ENCODE measurements around the gene LRRC23.

LRRC23 gene

GRCh38 chr12:6946033-6946919, 41.7 kb downstream of the LRRC23 start:
- DNase-seq: no peak

- no peak for DNase-seq
Observed at GRCh38 chr12:6946920-6947374, 42.3 kb downstream of the LRRC23 start.

GRCh38 chr12:6947615-6948014, 43.0 kb downstream of the LRRC23 start:
- no peak for DNase-seq

DNA sequence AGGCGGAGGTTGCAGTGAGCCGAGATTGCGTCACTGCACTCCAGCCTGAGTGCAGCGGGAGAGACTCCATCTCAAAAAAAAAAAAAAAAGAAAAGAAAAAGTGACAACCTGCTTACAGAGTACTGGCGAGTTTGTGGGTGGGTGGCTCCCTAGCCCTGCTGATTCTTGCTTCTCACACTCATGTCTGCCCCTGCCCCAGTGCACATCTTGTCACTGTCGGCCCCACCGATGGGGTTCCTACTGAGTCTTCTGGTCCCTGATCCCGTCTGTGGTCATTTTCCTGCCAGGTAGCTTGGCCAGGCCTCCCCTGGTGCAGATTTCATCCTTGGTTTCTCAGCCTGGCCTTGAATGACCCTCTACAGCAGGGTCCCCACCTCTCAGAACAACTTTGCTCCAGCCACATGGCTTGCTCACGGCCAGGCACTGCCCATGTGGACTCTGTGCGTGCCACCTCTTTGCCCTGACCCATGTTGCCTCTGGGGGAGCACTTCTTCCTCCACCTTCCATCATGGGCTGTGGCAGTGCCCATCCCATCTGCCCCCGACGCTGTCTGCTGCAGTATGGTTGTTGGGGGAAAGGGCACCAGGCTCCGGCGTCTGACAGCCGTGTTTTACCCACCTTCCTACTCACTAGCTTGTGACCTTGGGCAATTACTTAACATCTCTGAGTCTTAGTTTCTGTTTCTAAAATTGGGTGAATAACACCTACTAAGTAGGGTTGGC, 44.4 kb downstream of the LRRC23 start:
- no peak for DNase-seq

- DNase-seq: no peak
Observed at GRCh38 chr12:6950401-6950801, 45.8 kb downstream of the LRRC23 start.

DNA sequence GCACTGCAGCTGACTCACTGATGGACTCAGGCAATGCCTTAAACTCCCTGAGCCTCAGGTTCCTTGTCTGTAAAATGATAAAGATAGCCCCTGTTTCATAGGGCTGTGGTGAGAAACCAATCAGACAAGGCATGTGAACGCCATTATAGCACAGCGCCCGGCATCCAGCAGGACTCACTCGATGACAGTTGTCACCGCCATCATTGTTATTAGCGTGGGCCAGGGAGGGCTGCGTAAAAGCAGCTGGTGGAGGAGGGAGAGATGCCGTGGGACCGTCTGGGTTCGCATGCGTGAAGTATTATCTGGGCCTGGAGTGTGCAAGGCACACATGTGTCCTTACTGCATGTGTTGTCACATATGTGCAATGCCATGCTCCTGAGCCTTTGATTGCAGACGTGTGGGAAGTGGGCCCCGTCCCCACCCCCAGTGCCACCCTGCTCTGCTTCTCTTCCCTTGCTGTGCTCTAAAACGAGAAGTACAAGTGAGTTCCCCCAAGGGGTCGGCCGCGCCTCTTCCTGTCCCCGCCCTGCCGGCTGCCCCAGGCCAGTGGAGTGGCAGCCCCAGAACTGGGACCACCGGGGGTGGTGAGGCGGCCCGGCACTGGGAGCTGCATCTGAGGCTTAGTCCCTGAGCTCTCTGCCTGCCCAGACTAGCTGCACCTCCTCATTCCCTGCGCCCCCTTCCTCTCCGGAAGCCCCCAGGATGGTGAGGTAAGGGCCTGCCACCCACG, 46.4 kb downstream of the LRRC23 start, which contains the start of gene PTPN6:
Gene PTPN6, plus strand, starts transcription at position 546 of the 730 bp plus-strand sequence. Its CDS starts 157 bp downstream, at position 703.
- DNase-seq: no peak

DNA sequence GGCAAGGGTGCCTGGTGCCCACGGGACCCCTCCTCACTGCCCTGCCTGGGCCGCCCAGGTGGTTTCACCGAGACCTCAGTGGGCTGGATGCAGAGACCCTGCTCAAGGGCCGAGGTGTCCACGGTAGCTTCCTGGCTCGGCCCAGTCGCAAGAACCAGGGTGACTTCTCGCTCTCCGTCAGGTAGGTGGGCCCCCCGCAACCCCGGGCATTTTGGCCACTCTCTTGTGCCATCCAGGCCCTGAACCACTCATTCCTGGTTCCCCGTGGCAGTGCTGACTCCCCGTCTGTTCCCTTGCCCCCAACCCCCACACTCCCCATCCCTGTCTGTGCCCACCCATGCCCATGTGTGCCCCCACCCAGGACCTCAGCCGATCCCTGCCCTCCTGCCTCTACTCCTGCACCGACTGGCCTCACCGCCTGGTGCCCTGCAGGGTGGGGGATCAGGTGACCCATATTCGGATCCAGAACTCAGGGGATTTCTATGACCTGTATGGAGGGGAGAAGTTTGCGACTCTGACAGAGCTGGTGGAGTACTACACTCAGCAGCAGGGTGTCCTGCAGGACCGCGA, 47.0 kb downstream of the LRRC23 start:
- no peak for DNase-seq

GRCh38 chr12:6952121-6952862, 47.7 kb downstream of the LRRC23 start:
- DNase-seq: no peak

DNA sequence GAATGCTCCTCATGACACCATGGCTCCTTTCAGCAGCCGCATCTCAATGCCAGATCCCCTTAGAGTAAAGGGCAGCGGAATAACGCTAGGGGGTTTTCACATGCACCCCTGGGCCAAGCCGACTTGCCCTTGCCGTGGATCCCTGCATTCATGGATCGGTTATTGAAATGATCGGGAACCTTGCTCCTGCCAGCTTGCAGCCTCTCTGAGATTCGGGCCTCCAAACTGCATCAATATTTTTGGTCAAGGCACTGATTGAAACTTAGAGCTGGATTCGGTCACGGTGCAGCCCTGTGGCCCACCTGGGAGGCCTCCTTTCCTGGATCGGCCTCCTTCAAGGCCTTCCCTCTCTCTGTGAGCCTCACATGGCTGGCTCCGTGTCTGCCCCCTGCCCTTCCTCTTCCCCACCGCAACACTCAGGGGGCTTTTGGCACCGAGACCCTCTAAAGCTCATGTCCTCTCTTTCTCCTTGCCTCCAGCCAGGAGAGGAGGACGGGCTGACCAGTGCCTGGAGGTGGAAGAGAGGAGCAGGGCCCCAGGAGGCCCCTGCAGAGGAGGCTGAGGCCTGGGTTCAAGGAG, 48.3 kb downstream of the LRRC23 start:
- no peak for DNase-seq

DNA sequence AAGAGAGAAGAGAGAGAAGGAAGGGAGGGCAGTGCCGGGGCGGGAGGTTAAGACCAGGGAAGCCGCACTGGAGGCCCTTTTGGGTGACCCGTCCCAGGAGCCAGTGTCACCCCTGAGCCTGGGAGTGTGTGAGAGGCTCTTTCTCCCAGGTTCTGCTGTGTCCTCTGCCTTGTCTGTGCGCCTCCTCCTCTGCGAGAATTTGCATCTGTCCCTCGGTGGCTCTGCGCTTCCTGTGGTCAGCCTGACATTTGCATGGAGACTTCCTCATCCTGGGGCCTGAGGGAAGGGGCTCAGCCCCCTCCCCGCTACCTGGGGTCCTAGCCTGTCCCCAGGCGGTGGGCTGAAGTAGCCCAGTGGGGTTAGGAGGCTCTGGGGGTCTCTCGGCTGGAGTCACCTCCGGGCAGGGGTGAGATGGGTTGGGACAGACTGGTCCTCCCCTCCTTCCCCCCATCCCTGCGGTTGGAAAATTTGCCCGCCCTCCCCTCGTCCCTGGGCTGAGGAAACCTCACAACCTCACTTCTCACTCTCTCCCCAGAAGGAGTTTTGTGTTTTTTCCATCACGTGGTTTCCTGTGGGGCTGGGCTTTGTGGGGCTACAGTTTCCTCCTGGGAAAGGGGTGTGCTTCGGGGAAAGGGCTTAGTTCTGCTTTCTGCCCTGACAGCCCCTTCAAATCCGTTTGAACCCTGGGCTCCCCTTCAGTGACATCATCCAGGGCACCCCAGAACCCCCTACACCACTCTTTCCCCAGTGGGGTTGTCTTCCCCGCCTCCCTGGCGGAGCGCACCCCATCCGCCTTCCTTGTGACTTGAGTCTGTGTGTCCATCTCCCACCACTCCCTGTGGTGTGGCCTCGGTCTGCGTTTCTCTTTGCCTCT, 49.1 kb downstream of the LRRC23 start:
- DNase-seq: peak; percentile 71

DNA sequence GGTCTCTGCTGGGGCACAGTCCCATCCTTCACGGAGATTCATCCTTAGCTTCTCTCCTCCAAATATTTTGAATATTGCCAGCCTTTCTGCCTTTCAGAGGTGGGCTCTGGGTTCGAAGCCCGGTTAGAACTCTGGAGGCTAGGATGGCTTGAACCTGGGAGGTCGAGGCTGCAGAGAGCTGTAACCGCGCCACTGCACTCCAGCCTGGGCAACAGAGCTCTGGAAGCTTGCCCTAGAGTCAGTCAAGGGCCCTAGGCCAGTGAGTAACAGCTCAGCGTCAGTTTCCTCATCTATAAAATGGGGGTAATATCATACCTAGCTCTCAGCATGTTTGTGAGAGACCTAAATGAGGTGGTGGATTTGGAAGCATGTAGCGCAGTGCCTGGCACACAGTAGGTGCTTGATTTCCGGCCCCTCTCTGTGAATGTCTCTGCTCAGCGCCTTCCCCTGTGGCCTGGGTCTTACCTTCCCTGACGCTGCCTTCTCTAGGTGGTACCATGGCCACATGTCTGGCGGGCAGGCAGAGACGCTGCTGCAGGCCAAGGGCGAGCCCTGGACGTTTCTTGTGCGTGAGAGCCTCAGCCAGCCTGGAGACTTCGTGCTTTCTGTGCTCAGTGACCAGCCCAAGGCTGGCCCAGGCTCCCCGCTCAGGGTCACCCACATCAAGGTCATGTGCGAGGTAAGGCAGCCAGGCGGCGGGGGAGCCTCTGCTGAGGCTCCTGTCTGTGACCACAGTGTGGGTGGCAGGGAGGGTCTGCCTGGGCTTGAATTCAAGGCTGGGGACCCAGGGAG, 49.9 kb downstream of the LRRC23 start:
- no peak for DNase-seq

GRCh38 chr12:6955108-6956020, 50.7 kb downstream of the LRRC23 start:
- no peak for DNase-seq

GRCh38 chr12:6956021-6956727, 51.6 kb downstream of the LRRC23 start:
- no peak for DNase-seq

DNA sequence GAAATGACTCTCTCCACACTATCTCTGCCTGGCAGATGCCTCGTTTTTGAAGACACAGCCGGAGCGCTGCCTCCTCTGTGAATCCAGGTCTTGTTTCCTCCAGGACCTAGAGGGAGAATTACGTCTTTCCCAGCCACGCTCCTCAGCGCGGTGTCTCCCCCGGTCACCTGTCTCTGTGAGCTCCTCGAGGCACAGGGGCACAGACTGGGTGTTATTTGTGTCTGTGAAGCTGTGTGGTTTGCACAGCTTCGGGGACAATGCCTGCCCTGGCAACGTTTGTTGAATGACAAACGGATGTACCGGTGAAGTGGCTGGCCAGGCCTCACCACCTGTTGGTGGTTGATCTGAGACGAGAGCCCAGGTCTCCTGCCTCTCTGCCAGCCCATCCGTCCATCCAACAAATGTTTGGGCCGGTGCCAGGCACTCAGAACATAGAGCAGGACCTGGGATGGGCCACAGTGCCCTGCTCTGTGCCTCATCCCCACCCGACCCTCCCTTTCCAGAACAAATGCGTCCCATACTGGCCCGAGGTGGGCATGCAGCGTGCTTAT, 52.6 kb downstream of the LRRC23 start:
- no peak for DNase-seq

- DNase-seq: no peak
Observed at GRCh38 chr12:6957741-6958608, 53.4 kb downstream of the LRRC23 start.

DNA sequence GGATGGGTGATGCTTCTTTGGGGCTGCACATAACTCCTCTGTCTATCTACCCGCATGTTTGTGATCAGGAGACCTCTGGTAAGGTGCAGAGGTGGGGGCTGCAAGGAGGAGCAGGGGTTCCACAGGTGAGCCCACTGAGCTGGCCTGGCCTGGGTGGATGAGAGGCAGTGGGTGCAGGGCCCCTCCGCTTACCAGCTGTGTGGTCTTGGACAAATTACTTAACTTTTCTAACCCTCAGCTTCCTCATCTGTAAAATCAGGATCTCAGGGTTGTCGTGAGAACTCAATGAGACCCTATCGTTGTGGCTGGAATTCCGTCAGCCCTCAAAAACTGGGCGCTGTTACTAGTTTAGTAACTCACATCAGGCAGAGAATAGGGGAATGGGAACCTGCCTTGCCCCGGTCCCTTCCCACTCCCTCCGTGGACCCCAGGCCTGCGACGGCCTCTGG, 54.0 kb downstream of the LRRC23 start:
- no peak for DNase-seq

Measured in fibroblast of upper back skin (primary cell).